Brain microvascular endothelial cell (primary cell): ENCODE data around the gene PARD3.

Experiments used
- DNase-seq: peaks from one replicate; pipeline ENCODE4 v3.0.0-alpha.2; 2020
- H3K27ac ChIP-seq: fragments of 250-450 bp; sonication (Bioruptor Pico); 2 replicates; pipeline ENCODE4 v1.5.1; 2020; ENCODE audit warnings: mild to moderate bottlenecking, moderate library complexity
- H3K27me3 ChIP-seq: fragments of 250-450 bp; sonication (Bioruptor Pico); replicated peaks from 2 replicates; pipeline ENCODE4 v1.5.1; 2020; ENCODE audit warnings: mild to moderate bottlenecking
- H3K36me3 ChIP-seq: fragments of 250-450 bp; sonication (Bioruptor Pico); replicated peaks from 2 replicates; pipeline ENCODE4 v1.5.1; 2020; ENCODE audit warnings: mild to moderate bottlenecking
- H3K4me3 ChIP-seq: 2 replicates; pipeline ENCODE4 v1.5.1; 2011; ENCODE audit warnings: low read depth, mild to moderate bottlenecking, control low read depth, low read length, moderate library complexity
- CTCF ChIP-seq: IDR thresholded peaks from 2 replicates; pipeline ENCODE4 v1.5.1; 2011; ENCODE audit warnings: low read depth, mild to moderate bottlenecking, moderate library complexity, low read length, control low read depth, inconsistent platforms; ENCODE audit errors: missing control alignments
- in situ Hi-C: cut with HindIII; loops from 2 replicates; pipeline ENCODE4 v1.10.0; 2017; ENCODE audit warnings: low sequenced_read_pairs, low pct_ligation_motif_present

PARD3 gene

GRCh38 chr10:34464591-34464990, 350.5 kb downstream of the PARD3 start:
- Histone ChIP-seq H3K36me3 (no peaks in the 10 kb centered on the region), H3K27me3 (no peaks in the 10 kb centered on the region), H3K4me3 (no peak overlapping the region), H3K27ac (no peak overlapping the region)
- in situ Hi-C loops = no loop called here
- DNase-seq = no peak
- TF ChIP-seq CTCF = no peak

- no peak for TF ChIP-seq CTCF
- no peak for DNase-seq
- no peaks in the 10 kb centered on the region for H3K36me3 ChIP-seq
- H3K27ac ChIP-seq = no peak overlapping the region
- H3K4me3 ChIP-seq = no peak overlapping the region
- no peaks in the 10 kb centered on the region for H3K27me3 ChIP-seq
- in situ Hi-C loops = no loop called here
Observed at GRCh38 chr10:34464000-34464399, 351.1 kb downstream of the PARD3 start.

GRCh38 chr10:34462993-34463392, 352.1 kb downstream of the PARD3 start:
- no peak for DNase-seq
- Histone ChIP-seq H3K27ac (no peak overlapping the region), H3K27me3 (no peaks in the 10 kb centered on the region), H3K4me3 (no peak overlapping the region), H3K36me3 (no peaks in the 10 kb centered on the region)
- in situ Hi-C loops = no loop called here
- TF ChIP-seq CTCF = no peak

- H3K36me3 ChIP-seq = no peaks in the 10 kb centered on the region
- H3K27me3 ChIP-seq = no peaks in the 10 kb centered on the region
- no peak for DNase-seq
- TF ChIP-seq CTCF = no peak
- no peak overlapping the region for H3K4me3 ChIP-seq
- in situ Hi-C loops = no loop called here
- no peak overlapping the region for H3K27ac ChIP-seq
Observed at GRCh38 chr10:34462056-34462455, 353.0 kb downstream of the PARD3 start.

GRCh38 chr10:34454590-34455261, 360.4 kb downstream of the PARD3 start:
- no peak for DNase-seq
- Histone ChIP-seq H3K4me3 (no peak overlapping the region), H3K36me3 (no peaks in the 10 kb centered on the region), H3K27ac (no peak overlapping the region), H3K27me3 (no peaks in the 10 kb centered on the region)
- no peak for TF ChIP-seq CTCF
- in situ Hi-C loops = no loop called here

GRCh38 chr10:34449836-34450235, 365.3 kb downstream of the PARD3 start:
- no peaks in the 10 kb centered on the region for H3K36me3 ChIP-seq
- no peak overlapping the region for H3K4me3 ChIP-seq
- no peak overlapping the region for H3K27ac ChIP-seq
- no peak for TF ChIP-seq CTCF
- in situ Hi-C loops = no loop called here
- H3K27me3 ChIP-seq = no peaks in the 10 kb centered on the region
- no peak for DNase-seq
